ENCODE measurements around the gene PLEKHA7. TPM values are rescaled to one million over a fixed set of nuclear protein-coding genes. Genes with fewer than 3 reads are reported as not detected.
"Not testable (repeated sequence)": the region's sequence is repeated elsewhere in the genome, so short reads cannot be mapped to it uniquely, and the experiment has no call there.

The PLEKHA7 gene, protein sequence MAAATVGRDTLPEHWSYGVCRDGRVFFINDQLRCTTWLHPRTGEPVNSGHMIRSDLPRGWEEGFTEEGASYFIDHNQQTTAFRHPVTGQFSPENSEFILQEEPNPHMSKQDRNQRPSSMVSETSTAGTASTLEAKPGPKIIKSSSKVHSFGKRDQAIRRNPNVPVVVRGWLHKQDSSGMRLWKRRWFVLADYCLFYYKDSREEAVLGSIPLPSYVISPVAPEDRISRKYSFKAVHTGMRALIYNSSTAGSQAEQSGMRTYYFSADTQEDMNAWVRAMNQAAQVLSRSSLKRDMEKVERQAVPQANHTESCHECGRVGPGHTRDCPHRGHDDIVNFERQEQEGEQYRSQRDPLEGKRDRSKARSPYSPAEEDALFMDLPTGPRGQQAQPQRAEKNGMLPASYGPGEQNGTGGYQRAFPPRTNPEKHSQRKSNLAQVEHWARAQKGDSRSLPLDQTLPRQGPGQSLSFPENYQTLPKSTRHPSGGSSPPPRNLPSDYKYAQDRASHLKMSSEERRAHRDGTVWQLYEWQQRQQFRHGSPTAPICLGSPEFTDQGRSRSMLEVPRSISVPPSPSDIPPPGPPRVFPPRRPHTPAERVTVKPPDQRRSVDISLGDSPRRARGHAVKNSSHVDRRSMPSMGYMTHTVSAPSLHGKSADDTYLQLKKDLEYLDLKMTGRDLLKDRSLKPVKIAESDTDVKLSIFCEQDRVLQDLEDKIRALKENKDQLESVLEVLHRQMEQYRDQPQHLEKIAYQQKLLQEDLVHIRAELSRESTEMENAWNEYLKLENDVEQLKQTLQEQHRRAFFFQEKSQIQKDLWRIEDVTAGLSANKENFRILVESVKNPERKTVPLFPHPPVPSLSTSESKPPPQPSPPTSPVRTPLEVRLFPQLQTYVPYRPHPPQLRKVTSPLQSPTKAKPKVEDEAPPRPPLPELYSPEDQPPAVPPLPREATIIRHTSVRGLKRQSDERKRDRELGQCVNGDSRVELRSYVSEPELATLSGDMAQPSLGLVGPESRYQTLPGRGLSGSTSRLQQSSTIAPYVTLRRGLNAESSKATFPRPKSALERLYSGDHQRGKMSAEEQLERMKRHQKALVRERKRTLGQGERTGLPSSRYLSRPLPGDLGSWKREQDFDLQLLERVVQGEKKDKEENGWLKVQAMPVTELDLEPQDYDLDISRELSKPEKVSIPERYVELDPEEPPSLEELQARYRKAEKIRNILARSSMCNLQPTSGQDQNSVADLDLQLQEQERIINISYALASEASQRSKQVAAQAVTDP
- 14.9 and 15.6 TPM in 2 replicates for total RNA-seq
- long read RNA-seq: 0 reads

- no peaks in the 10 kb centered on the region for H3K27me3 Mint-ChIP-seq (ENCODE audit: unreplicated experiment)
- DNase-seq (ENCODE audit: extremely low spot score, unreplicated experiment): no peak
- peak within 1 kb of the TSS; percentile 80 for H3K4me3 Mint-ChIP-seq (ENCODE audit: unreplicated experiment)
- TF ChIP-seq CTCF (IDR thresholded peaks at IDR 0.05): no peak
- peak within 1 kb of the TSS; percentile 75 for H3K27ac Mint-ChIP-seq (ENCODE audit: unreplicated experiment)
- H3K9me3 Mint-ChIP-seq (ENCODE audit: unreplicated experiment): no peaks in the 10 kb centered on the region
- peaks cover 9% of the 10 kb centered on the region for H3K4me1 Mint-ChIP-seq (ENCODE audit: unreplicated experiment)
- H3K36me3 Mint-ChIP-seq (ENCODE audit: unreplicated experiment): no peaks in the 10 kb centered on the region
Observed at GRCh38 chr11:17014321-17014832, at the start of gene PLEKHA7. Gene PLEKHA7, minus strand, starts transcription at chr11:17014414. Its CDS starts 13 bp downstream, at chr11:17014401.

- H3K27me3 Mint-ChIP-seq (ENCODE audit: unreplicated experiment): no peaks in the 10 kb centered on the region
- peak; percentile 91 for TF ChIP-seq CTCF (IDR thresholded peaks at IDR 0.05)
- H3K4me3 Mint-ChIP-seq (ENCODE audit: unreplicated experiment): no peak overlapping the region
- H3K4me1 Mint-ChIP-seq (ENCODE audit: unreplicated experiment): no peaks in the 10 kb centered on the region
- peaks cover 4% of the 10 kb centered on the region for H3K9me3 Mint-ChIP-seq (ENCODE audit: unreplicated experiment)
- H3K36me3 Mint-ChIP-seq (ENCODE audit: unreplicated experiment): no peaks in the 10 kb centered on the region
- no peak overlapping the region for H3K27ac Mint-ChIP-seq (ENCODE audit: unreplicated experiment)
- peak; percentile 87 for DNase-seq (ENCODE audit: extremely low spot score, unreplicated experiment)
Observed at GRCh38 chr11:17063171-17064002, 49.2 kb upstream of the PLEKHA7 start.

GRCh38 chr11:17051146-17051545 is 36.9 kb upstream of the PLEKHA7 start:
- H3K9me3 Mint-ChIP-seq (ENCODE audit: unreplicated experiment); H3K36me3 Mint-ChIP-seq (ENCODE audit: unreplicated experiment); H3K27ac Mint-ChIP-seq (ENCODE audit: unreplicated experiment); H3K4me1 Mint-ChIP-seq (ENCODE audit: unreplicated experiment); DNase-seq (ENCODE audit: extremely low spot score, unreplicated experiment); H3K4me3 Mint-ChIP-seq (ENCODE audit: unreplicated experiment); H3K27me3 Mint-ChIP-seq (ENCODE audit: unreplicated experiment): not testable (repeated sequence)

DNA sequence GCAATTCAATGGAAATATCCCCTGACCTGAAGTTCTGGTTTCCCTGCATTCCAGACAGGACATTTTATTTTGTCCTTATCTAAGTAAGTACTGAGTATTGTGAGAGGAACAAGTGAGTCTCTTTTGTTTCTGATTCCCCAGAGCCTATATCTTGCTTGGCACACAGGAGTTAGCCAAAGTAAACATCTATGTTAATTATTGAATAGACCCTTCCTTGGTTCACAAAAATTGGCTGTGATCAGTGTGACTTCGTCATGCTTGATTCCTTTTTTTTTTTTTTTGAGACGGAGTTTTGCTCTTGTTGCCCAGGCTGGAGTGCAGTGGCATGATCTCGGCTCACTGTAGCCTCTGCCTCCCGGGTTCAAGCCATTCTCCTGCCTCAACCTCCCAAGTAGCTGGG is 34.3 kb upstream of the PLEKHA7 start:
- not testable (repeated sequence) for H3K4me3 Mint-ChIP-seq (ENCODE audit: unreplicated experiment); H3K27ac Mint-ChIP-seq (ENCODE audit: unreplicated experiment); H3K9me3 Mint-ChIP-seq (ENCODE audit: unreplicated experiment); H3K4me1 Mint-ChIP-seq (ENCODE audit: unreplicated experiment); H3K36me3 Mint-ChIP-seq (ENCODE audit: unreplicated experiment); DNase-seq (ENCODE audit: extremely low spot score, unreplicated experiment); H3K27me3 Mint-ChIP-seq (ENCODE audit: unreplicated experiment)

DNA sequence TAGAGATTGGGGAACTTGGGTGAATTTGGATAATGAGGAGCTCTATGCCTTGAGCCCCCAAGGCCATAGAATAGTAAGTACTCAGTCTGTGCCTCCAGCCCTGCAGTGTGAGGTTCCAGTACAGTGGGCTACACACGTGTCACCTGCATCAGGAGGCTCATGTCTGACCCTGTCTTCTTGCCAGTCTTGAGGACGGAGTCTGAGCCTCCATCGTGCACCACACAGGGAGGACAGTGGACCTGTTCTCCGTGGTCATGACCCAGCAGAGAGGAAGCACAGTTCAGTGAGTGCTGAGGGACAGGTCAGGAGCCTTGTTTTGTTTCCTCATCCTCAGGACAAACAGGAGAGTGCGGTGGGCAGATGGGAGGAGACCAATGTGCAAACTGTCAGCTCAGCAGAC is 32.5 kb upstream of the PLEKHA7 start:
- Mint-ChIP-seq H3K4me3 (ENCODE audit: unreplicated experiment) (no peak overlapping the region), H3K27ac (ENCODE audit: unreplicated experiment) (no peak overlapping the region), H3K4me1 (ENCODE audit: unreplicated experiment) (no peaks in the 10 kb centered on the region), H3K36me3 (ENCODE audit: unreplicated experiment) (no peaks in the 10 kb centered on the region), H3K27me3 (ENCODE audit: unreplicated experiment) (peaks cover 20% of the 10 kb centered on the region), H3K9me3 (ENCODE audit: unreplicated experiment) (no peaks in the 10 kb centered on the region)
- DNase-seq (ENCODE audit: extremely low spot score, unreplicated experiment): no peak
- TF ChIP-seq CTCF (IDR thresholded peaks at IDR 0.05): no peak
